Measurements from ENCODE around the gene C21orf58. TPM values are rescaled to one million over a fixed set of nuclear protein-coding genes. Genes with fewer than 3 reads are reported as not detected.

The C21orf58 gene
- polyA plus RNA-seq, 3 donors = 0.15 to 0.73 (median 0.21) TPM

DNA sequence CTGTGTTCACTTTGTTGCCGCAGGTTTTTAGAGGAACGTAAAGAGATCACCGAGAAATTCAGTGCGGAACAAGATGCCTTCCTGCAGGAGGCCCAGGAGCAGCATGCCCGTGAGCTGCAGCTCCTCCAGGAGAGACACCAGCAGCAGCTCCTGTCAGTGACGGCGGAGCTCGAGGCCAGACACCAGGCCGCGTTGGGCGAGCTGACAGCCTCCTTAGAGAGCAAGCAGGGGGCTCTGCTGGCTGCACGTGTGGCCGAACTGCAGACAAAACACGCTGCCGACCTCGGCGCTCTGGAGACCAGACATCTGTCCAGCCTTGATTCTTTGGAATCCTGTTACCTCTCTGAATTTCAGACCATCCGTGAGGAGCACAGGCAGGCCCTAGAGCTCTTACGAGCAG, 42.9 kb upstream of the C21orf58 start:
- WGBS (ENCODE audit: insufficient coverage) = 95% methylated on average over 19 of the region's 19 CpGs

DNA sequence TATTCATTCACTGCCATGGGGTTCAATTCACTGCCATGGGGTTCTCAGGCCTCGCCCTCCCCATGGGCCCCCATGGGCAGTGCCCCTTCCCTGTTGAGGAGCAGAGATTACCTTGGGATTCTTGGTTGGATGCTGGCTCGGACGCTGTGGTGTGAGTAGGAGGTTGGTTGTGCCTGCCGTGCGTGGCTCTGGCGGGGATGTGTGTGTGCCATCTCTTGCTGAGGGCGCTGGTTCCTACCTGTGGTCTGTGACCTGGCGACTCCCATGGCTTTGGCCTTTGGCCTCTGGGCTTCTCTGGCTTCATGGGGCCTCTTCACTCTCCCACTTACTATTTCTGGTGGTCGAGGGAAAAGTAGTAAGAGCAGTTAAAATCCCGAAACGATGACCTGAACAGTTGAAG, 42.4 kb upstream of the C21orf58 start:
- Histone ChIP-seq H3K4me2 (replicated peaks; ENCODE audit: extremely low read depth, low read length, poor library complexity, severe bottlenecking) (no peak overlapping the region), H3K4me1 (ENCODE audit: control insufficient read depth in 1 of 2, insufficient read depth in 2 of 2, low read length in 2 of 2) (peaks cover 8 to 14% of the 10 kb centered on the region in 2 donors), H3K9ac (ENCODE audit: insufficient read depth, low read length, poor library complexity, severe bottlenecking) (no peak overlapping the region), H4K20me1 (ENCODE audit: insufficient read depth, low read length) (peaks cover 3% of the 10 kb centered on the region), H3K9me3 (replicated peaks in 1 of 2; ENCODE audit: control insufficient read depth in 1 of 2, insufficient read depth in 1 of 2, low read length in 2 of 2) (no peaks in the 10 kb centered on the region), H3K4me3 (replicated peaks in 1 of 3; ENCODE audit: low read depth in 2 of 3, low read length in 3 of 3) (no peak overlapping the region), H2AFZ (ENCODE audit: insufficient read depth, low read depth, low read length, poor library complexity, severe bottlenecking) (no peak overlapping the region), H3K79me2 (ENCODE audit: insufficient read depth, low read length) (peaks cover 7% of the 10 kb centered on the region), H3K27ac (ENCODE audit: low read depth in 1 of 2, low read length in 2 of 2) (no peak overlapping the region), H3K27me3 (ENCODE audit: control insufficient read depth in 2 of 2, insufficient read depth in 2 of 2, low read length in 2 of 2) (no peaks in the 10 kb centered on the region), H3K36me3 (replicated peaks in 1 of 2; ENCODE audit: control insufficient read depth in 1 of 2, insufficient read depth in 2 of 2, low read length in 2 of 2) (peaks cover 56 to 71% of the 10 kb centered on the region in 2 donors)
- DNase-seq = no peak
- peaks cover 53 to 80% of the 10 kb centered on the region in 2 donors for H3K36me3 Mint-ChIP-seq
- H3K4me3 Mint-ChIP-seq = no peak overlapping the region
- H3K9me3 Mint-ChIP-seq = peaks cover 0 to 2% (median 0%) of the 10 kb centered on the region in 7 donors
- TF ChIP-seq, protein P1, sequence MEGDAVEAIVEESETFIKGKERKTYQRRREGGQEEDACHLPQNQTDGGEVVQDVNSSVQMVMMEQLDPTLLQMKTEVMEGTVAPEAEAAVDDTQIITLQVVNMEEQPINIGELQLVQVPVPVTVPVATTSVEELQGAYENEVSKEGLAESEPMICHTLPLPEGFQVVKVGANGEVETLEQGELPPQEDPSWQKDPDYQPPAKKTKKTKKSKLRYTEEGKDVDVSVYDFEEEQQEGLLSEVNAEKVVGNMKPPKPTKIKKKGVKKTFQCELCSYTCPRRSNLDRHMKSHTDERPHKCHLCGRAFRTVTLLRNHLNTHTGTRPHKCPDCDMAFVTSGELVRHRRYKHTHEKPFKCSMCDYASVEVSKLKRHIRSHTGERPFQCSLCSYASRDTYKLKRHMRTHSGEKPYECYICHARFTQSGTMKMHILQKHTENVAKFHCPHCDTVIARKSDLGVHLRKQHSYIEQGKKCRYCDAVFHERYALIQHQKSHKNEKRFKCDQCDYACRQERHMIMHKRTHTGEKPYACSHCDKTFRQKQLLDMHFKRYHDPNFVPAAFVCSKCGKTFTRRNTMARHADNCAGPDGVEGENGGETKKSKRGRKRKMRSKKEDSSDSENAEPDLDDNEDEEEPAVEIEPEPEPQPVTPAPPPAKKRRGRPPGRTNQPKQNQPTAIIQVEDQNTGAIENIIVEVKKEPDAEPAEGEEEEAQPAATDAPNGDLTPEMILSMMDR (IDR thresholded peaks at IDR 0.05) = no peak
- H3K4me1 Mint-ChIP-seq = peaks cover 14% of the 10 kb centered on the region
- H3K27ac Mint-ChIP-seq = peak overlapping the region in 1 of 7 donors; percentile 41
- intact Hi-C loops (cut with micrococcal nuclease) = no loop called here
- WGBS (ENCODE audit: insufficient coverage) = 72% methylated on average over 2 of the region's 11 CpGs
- H3K27me3 Mint-ChIP-seq (ENCODE audit: low read depth in 3 of 3) = peaks cover 0 to 2% (median 0%) of the 10 kb centered on the region in 3 donors

More for the DNA sequence above, 42.9 kb upstream of the C21orf58 start:
- Histone ChIP-seq H3K79me2 (ENCODE audit: insufficient read depth, low read length) (peaks cover 11% of the 10 kb centered on the region), H3K36me3 (replicated peaks in 1 of 2; ENCODE audit: control insufficient read depth in 1 of 2, insufficient read depth in 2 of 2, low read length in 2 of 2) (peaks cover 53 to 71% of the 10 kb centered on the region in 2 donors), H2AFZ (ENCODE audit: insufficient read depth, low read depth, low read length, poor library complexity, severe bottlenecking) (no peak overlapping the region), H3K4me1 (ENCODE audit: control insufficient read depth in 1 of 2, insufficient read depth in 2 of 2, low read length in 2 of 2) (peaks cover 8 to 14% of the 10 kb centered on the region in 2 donors), H3K4me3 (replicated peaks in 1 of 3; ENCODE audit: low read depth in 2 of 3, low read length in 3 of 3) (no peak overlapping the region), H3K9me3 (replicated peaks in 1 of 2; ENCODE audit: control insufficient read depth in 1 of 2, insufficient read depth in 1 of 2, low read length in 2 of 2) (peaks cover 0 to under 1% of the 10 kb centered on the region in 2 donors), H3K9ac (ENCODE audit: insufficient read depth, low read length, poor library complexity, severe bottlenecking) (no peak overlapping the region), H3K27me3 (ENCODE audit: control insufficient read depth in 2 of 2, insufficient read depth in 2 of 2, low read length in 2 of 2) (no peaks in the 10 kb centered on the region), H3K4me2 (replicated peaks; ENCODE audit: extremely low read depth, low read length, poor library complexity, severe bottlenecking) (no peak overlapping the region), H4K20me1 (ENCODE audit: insufficient read depth, low read length) (peaks cover 3% of the 10 kb centered on the region), H3K27ac (ENCODE audit: low read depth in 1 of 2, low read length in 2 of 2) (no peak overlapping the region)
- peaks cover 0 to 2% (median 0%) of the 10 kb centered on the region in 7 donors for H3K9me3 Mint-ChIP-seq
- H3K4me1 Mint-ChIP-seq = peaks cover 14% of the 10 kb centered on the region
- no peak for DNase-seq
- peaks cover 0 to 2% (median 0%) of the 10 kb centered on the region in 3 donors for H3K27me3 Mint-ChIP-seq (ENCODE audit: low read depth in 3 of 3)
- H3K4me3 Mint-ChIP-seq = no peak overlapping the region
- intact Hi-C loops (cut with micrococcal nuclease) = no loop called here
- peaks cover 53 to 80% of the 10 kb centered on the region in 2 donors for H3K36me3 Mint-ChIP-seq
- H3K27ac Mint-ChIP-seq = peak overlapping the region in 1 of 7 donors; percentile 33
- TF ChIP-seq, protein P1 (IDR thresholded peaks at IDR 0.05) = no peak
